ENCODE results near the gene FAM53C.
A peak's percentile ranks its signal among the peaks of the same experiment; 100 is the strongest.

Gene FAM53C

DNA sequence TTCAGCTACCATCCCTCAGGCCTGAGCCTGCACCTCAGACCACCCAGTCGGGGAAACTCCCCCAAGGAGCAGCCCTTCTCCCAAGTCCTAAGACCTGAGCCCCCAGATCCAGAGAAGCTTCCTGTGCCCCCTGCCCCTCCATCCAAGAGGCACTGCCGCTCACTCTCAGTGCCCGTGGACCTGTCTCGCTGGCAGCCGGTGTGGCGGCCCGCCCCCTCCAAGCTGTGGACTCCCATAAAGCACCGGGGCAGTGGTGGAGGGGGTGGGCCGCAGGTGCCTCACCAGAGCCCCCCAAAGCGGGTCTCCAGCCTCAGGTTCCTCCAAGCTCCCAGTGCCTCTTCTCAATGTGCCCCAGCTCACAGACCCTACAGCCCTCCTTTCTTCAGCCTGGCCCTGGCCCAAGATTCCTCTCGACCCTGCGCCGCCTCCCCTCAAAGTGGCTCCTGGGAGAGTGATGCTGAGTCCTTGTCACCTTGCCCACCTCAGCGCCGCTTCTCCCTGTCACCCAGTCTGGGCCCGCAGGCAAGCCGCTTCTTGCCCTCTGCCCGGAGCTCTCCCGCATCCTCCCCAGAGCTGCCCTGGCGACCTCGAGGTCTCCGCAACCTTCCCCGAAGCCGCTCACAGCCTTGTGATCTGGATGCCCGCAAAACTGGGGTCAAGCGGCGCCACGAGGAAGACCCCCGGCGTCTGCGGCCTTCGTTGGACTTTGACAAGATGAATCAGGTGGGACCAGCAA is 7.0 kb downstream of the FAM53C start:
- no peaks in the 10 kb centered on the region for H3K9me3 ChIP-seq
- peaks cover 88% of the 10 kb centered on the region for H3K36me3 ChIP-seq
- no peaks in the 10 kb centered on the region for H3K27me3 ChIP-seq

DNA sequence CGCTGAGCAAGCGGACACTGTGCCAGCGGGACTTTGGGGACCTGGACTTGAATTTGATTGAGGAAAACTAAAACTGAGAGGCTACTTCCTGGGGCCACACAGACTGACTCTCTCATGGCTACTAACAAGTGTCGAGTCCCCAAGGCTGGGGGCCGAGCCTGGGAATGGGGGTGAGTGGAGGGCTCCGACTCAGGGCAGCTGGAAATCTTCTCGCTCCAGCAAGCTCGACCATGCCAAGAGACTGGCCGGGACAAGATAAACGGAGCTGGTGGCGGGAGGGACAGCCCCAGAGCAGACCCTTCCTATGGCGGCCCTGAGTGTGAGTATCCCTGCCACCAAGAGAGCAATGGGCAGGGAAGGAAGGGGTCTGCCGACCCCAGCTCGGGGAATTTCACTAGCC is 8.8 kb downstream of the FAM53C start:
- H3K27ac ChIP-seq: no peak overlapping the region
- TF ChIP-seq, protein P1, sequence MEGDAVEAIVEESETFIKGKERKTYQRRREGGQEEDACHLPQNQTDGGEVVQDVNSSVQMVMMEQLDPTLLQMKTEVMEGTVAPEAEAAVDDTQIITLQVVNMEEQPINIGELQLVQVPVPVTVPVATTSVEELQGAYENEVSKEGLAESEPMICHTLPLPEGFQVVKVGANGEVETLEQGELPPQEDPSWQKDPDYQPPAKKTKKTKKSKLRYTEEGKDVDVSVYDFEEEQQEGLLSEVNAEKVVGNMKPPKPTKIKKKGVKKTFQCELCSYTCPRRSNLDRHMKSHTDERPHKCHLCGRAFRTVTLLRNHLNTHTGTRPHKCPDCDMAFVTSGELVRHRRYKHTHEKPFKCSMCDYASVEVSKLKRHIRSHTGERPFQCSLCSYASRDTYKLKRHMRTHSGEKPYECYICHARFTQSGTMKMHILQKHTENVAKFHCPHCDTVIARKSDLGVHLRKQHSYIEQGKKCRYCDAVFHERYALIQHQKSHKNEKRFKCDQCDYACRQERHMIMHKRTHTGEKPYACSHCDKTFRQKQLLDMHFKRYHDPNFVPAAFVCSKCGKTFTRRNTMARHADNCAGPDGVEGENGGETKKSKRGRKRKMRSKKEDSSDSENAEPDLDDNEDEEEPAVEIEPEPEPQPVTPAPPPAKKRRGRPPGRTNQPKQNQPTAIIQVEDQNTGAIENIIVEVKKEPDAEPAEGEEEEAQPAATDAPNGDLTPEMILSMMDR (IDR thresholded peaks at IDR 0.05): no peak
- peaks cover 40 to 50% of the 10 kb centered on the region in 2 experiments for H3K4me1 ChIP-seq (ENCODE audit: control insufficient read depth in 1 of 2, insufficient read depth in 1 of 2, low read depth in 1 of 2, low read length in 1 of 2)
- H3K36me3 ChIP-seq: peaks cover 85% of the 10 kb centered on the region
- no peak overlapping the region for H3K4me3 ChIP-seq (ENCODE audit: low read depth in 1 of 2, low read length in 1 of 2)
- no peaks in the 10 kb centered on the region for H3K9me3 ChIP-seq
- H3K27me3 ChIP-seq: no peaks in the 10 kb centered on the region

More for the DNA sequence above, 7.0 kb downstream of the FAM53C start:
- Histone ChIP-seq H3K4me3 (ENCODE audit: low read depth in 1 of 2, low read length in 1 of 2) (no peak overlapping the region), H3K4me1 (ENCODE audit: control insufficient read depth in 1 of 2, insufficient read depth in 1 of 2, low read depth in 1 of 2, low read length in 1 of 2) (peaks cover 43 to 48% of the 10 kb centered on the region in 2 experiments), H3K27ac (peak overlapping the region; percentile 82)
- TF ChIP-seq, protein P1 (IDR thresholded peaks at IDR 0.05): no peak

DNA sequence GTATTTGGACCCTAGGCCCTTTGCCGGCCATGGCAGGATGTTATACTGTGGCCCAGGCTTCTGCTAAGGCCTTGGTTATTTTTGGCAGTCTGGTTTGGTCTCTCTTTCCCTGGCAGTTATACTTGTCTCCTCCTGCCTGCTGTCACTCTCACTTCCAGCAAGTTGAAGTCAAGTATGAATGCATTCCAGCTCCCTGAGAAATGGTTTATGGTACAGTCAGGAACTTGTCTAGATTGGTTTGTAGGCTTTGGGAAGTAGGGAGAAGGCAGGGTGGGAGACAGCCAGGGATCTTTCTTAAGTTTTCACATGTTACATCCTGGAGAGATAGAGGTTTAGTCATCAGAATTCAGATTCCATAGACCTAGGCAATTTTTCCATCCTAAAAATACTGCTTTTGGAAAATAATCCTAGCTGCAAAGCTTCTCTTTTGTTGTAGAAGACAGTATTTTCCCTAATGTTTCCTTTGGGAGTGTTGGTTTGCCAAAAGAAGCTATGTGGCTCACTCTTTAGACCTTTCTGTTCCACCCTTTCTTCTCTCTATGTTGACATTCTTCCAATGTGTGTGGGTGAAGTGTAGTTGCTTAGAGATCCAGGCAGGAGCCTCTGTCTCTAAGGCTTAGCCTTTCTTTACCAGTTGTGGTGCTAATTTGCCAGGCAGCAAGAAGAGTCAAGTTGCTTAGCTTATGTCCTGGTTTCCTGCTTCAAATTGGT is 11.9 kb downstream of the FAM53C start:
- no peaks in the 10 kb centered on the region for H3K9me3 ChIP-seq
- H3K36me3 ChIP-seq: peaks cover 62% of the 10 kb centered on the region
- H3K27ac ChIP-seq: peak overlapping the region; percentile 93
- H3K4me3 ChIP-seq (ENCODE audit: low read depth in 1 of 2, low read length in 1 of 2): no peak overlapping the region
- H3K4me1 ChIP-seq (ENCODE audit: control insufficient read depth in 1 of 2, insufficient read depth in 1 of 2, low read depth in 1 of 2, low read length in 1 of 2): peaks cover 35 to 42% of the 10 kb centered on the region in 2 experiments
- TF ChIP-seq, protein P1 (IDR thresholded peaks at IDR 0.05): no peak
- H3K27me3 ChIP-seq: no peaks in the 10 kb centered on the region

DNA sequence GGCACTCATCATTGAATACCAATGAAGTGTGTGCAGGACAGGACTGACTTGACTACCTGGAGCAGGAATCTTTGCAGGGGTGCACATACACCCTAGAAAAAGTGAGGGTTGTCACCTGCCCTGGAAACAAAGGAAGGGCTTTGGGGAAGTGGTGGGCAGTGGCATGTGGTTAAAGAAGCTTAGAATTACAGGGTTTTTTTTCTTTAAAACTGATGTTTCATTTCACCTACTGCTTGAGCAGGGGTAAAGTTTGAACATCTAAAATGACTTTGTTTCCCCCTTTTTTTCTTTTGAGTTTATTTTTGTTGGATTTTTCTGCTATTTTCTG is 12.5 kb downstream of the FAM53C start:
- no peak overlapping the region for H3K4me3 ChIP-seq (ENCODE audit: low read depth in 1 of 2, low read length in 1 of 2)
- H3K27me3 ChIP-seq: no peaks in the 10 kb centered on the region
- H3K4me1 ChIP-seq (ENCODE audit: control insufficient read depth in 1 of 2, insufficient read depth in 1 of 2, low read depth in 1 of 2, low read length in 1 of 2): peaks cover 40 to 47% of the 10 kb centered on the region in 2 experiments
- peaks cover 57% of the 10 kb centered on the region for H3K36me3 ChIP-seq
- peak overlapping the region; percentile 93 for H3K27ac ChIP-seq
- no peaks in the 10 kb centered on the region for H3K9me3 ChIP-seq
- TF ChIP-seq, protein P1 (IDR thresholded peaks at IDR 0.05): no peak

DNA sequence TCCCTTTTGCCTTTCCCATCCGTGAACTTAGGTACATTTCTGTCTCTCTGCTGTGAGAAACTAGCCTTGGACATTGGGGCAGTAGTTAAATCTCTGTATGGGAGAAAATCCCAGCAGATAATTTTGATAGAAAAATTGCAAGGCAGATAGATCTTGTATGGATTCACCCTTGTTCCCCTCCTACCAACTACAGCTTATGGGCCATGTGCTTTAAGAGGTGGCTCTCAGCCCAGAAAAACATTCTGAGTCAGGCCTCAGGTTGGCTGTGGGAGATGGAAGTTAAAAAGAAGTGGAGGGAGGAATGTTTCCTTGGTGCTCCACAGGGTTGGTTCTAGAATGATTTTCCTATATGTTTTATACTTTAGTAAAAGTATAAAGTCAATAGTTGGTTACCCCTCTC is 13.0 kb downstream of the FAM53C start:
- Histone ChIP-seq H3K4me3 (ENCODE audit: low read depth in 1 of 2, low read length in 1 of 2) (no peak overlapping the region), H3K9me3 (no peaks in the 10 kb centered on the region), H3K4me1 (ENCODE audit: control insufficient read depth in 1 of 2, insufficient read depth in 1 of 2, low read depth in 1 of 2, low read length in 1 of 2) (peaks cover 45 to 53% of the 10 kb centered on the region in 2 experiments), H3K27ac (peak overlapping the region; percentile 93), H3K36me3 (peaks cover 52% of the 10 kb centered on the region), H3K27me3 (no peaks in the 10 kb centered on the region)
- TF ChIP-seq, protein P1 (IDR thresholded peaks at IDR 0.05): no peak
